Stimulated activated CD4-positive, alpha-beta T cell treated with anti-CD3 and anti-CD28 coated beads, Interleukin-1b, Interleukin-23, amount 100 ng/mL, for 24 hours (primary cell): ENCODE measurements around the gene FBXO31.
"Not testable (repeated sequence)": the region's sequence is repeated elsewhere in the genome, so short reads cannot be mapped to it uniquely, and the experiment has no call there.

ENCODE experiments used
- DNase-seq, 4 experiments: peaks; one replicate each; pipeline ENCODE4 v3.0.0-alpha.2; 2020; ENCODE audit warnings: low read depth in 4 of 4, low spot score in 1 of 4

FBXO31 gene

DNA sequence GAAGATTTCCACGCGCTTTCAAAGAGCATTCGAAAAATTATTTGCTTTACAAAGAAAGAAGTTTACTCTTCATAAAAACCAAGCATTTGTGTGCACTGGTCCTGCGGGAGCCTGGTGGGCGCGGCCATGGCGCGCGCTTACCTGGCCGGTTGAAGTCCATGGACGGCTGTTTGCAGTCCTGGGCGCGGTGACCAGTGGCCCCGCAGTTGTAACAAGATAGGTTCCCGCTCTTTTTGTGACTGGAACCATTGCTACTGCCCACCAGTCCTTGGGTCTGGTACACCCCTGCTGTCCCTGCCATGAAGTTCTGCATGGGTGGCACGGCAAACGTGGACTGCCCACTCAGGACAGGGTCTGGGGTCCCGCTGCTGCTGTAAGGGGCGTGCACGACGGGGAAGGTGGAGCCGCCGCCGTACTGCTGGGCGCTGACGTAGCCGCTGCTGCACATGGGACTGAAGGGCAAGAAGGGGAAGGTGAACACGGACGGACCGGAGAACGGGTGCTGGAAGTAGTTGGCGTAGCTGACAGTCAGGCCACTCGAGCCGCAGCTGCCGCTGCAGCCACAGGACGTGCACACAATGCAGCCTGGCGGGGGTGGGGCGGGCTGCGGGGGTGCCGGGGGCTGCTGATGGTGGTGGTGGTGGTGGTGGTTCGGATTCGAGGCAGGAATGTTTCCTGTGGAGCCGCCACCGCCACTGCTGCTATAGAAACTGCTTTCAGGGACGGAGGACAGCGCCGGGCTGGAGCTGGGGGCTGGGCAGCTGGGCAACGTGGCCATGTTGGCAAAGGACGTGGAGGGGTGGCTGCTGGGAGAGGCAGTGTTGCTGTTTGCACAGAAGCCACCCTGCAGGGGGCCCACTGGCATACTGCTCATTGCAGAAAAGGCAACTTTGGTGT, 28.0 kb upstream of the FBXO31 start:
- no peak for DNase-seq

DNA sequence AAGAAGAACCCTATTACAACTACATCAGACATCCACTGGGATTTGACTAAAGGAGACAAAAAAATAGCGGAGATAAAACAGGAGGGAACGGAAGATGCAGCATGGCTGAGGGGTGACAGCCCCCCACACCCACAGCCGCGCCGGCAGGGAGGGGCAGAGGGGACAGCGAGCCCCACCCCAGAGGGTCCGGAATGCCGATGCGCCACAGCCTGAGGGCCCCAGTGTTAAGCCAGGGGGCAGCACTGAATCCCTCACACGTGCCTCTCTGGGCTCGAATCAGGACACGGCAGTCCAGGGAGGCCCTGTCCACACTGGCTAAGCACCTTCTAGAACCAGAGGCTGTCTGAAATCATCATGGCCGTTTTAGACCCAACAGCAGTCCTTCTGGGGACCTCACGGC, 27.4 kb upstream of the FBXO31 start:
- DNase-seq, result no peak

DNA sequence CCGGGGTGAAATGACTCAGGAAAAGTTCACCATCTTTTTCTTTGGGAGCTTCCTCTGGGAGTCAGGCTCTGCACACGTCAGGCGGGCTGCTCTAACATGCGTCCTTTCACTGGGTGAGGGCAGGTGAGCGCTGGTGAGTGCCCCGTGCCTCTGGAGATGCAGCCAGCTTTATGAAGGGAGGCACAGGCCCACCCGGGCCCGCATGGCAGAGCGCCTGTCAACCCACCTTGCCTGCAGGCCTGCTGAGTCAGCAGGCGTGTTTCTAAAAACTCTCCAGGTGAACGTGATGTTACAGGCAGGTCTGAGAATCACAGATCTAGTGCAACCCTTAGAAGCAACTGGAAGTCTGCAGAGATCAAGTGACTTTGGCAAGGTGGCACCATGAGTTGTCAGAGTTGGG, 27.0 kb upstream of the FBXO31 start:
- no peak for DNase-seq

DNA sequence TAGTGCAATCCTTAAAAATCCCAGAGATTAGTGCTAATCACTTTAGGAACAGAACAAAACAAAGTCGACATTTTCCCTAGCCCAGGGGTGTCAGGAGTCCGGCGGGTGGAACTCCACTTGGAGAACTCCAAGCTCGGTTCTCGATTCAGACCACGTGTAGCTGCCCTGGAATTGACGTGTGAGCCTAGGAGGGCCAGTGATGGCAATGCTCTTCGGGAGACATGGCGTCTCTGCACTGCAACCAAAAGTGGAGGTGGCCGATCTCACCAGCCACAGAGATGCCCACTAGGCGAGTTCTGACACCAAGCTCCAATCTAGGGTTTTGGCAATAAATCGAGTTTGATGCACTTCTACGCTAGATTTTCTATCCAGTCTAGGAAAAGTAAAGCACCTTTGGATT, 26.2 kb upstream of the FBXO31 start:
- DNase-seq, result no peak

DNA sequence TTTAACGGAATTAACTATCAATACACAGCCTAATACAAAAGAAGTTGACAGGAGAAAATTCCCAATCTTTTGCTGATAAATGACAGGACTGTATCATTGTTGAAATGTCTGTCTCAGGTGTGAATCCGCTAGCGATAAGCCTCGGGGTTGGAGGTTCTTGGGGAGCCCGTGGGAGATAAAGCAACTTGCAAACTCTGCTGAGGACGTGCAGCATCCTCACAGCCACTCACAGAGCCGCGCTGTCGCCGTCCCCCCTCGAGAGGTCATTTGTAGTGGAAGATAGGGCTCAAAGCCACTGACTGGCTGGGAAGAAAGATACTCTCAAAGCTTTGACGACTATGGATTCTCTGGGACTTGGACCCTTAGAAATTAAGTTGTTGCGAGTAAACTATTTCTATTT, 25.6 kb upstream of the FBXO31 start:
- no peak for DNase-seq

DNA sequence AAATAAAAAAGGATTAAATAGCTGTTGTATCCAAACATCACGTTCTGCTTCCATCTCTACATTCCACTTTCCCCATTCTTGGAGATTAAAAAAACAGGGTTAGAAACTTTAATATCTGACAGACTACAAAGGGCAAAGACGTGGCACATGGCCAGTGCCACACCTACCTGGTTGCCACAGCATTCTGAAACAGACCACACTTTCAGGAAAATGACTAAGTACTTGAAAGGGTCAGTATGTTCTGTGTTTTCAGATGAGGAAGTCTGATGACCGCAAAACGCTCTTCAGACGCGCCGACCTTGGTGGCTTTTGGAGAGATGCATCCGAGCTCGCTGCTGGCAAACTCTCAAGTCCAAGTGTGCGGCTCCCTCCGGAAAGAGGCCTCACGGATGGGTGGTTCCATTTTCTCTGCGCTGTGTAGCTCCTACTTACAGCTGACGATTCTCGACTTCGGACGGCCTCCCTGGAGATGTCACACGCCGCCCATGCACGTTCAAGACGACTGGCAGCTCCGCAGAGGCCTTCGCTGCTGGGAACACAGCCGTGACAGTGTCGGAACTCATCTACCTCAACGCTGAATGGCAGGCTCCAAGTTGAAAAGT, 24.0 kb upstream of the FBXO31 start:
- DNase-seq, result no peak

DNA sequence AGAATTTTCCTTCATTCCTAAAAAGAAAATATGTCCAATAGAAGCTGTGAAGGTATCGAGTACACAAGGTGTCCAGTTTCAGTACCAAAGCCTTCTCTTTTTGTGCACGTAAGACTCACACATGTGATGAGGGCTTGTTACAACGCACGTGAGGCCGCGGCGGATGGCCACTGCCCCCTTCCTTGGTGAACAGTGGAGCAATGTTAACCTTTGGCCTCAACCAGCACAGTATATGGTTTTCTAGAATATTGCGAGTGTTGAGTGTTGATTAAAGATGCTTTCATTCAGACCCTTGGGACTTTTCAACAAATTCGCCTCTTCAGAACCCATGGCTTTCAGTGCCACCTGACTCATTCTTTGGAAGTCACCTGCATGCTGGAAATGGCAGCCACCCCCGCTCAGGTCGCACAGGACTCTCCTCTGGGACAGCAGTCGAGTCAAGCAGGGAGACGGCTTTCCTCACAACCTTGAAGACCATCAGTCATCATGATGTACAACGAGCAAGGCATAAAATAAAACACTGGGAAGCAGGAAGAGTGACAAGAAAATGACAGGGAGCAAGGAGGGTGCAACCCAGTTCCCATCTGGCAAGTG, 23.0 kb upstream of the FBXO31 start:
- DNase-seq, result no peak

DNA sequence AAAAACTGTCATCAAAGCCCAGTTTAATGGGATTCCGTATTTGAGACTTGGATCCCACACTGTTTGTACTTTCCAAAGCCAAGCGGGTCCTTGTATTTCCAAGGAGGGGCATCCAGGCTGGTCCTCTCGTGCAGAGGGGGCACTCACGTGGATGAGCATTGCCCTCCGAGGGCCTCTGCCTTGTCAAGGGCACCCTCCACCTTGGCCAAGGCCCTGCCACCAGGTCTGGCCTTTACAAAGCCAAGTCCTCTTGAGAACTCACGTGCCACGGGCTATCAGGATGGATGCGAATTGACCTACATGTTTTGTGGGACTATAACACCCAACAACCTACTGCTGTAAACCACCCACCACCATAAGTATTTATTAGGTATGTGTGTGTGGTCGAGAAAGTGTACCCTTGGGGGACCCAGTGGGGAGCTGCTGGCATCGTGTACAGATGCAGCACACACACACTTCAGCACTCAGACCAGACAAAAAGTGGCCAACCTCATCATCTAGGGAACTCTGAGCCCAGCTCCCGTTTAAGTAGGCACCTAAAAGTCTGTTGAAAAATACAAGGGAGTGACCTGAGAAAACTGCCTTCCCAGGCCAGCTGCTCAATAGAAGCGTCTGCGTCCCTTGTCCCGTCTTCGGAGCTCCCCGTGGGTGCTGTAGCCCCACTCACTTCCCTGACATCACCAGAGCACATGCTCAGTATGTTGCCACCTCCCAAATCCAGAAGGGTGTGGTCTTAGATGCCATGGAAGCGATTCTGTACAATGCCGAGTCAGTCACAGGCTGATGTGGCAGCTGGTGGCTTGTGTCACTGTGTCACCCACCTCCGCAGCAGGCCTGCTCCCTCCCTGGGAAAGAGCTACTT, 21.4 kb upstream of the FBXO31 start:
- DNase-seq, result no peak

DNA sequence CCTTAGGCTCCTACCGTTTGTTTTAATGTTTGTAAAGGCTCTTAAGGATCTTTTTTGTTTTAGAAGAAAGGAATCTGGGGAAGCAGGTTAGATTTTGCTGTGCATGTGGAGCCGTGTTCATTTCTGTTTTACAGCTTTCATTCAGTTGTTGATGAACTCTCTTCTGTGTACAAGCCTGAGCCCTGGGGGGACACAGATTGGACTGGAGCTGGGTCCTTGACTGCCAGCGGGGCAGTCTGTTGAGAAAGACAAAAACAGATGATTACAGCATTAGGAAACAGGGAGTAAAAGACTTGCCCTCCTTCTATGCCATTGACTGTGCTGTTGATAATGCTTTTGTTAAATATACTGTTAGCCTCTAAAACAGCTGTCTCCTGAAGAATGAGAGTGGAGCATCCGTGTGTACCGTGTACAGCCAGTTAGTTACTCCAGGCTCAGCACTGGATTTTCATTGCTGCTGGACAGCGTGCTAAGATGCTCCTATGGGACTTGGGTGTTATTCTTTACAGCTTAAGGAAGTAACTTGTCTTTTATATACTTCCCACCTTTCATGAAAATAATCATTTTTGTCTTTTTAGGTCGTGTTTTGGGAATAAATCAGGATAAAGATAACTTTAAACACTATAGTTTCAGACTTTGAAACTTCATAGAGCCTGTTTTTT, 11.7 kb upstream of the FBXO31 start:
- no peak for DNase-seq

DNA sequence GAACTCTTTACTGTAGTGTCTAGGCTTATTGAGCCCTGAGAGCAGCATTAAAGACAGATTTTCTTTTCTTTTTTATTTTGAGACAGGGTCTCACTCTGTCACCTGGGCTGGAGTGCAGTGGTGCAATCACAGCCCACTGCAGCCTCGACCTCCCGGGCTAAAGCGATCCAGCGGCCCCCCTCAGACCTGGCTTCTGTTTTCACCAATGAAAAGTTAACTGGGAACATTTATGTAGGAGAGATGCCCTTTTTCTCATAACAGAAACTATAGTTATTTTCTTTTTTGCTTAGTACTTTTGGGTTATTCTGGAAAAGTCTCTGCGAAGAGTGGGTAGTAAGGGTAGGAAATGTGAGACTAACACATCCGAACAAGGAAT, 10.1 kb upstream of the FBXO31 start:
- no peak for DNase-seq

DNA sequence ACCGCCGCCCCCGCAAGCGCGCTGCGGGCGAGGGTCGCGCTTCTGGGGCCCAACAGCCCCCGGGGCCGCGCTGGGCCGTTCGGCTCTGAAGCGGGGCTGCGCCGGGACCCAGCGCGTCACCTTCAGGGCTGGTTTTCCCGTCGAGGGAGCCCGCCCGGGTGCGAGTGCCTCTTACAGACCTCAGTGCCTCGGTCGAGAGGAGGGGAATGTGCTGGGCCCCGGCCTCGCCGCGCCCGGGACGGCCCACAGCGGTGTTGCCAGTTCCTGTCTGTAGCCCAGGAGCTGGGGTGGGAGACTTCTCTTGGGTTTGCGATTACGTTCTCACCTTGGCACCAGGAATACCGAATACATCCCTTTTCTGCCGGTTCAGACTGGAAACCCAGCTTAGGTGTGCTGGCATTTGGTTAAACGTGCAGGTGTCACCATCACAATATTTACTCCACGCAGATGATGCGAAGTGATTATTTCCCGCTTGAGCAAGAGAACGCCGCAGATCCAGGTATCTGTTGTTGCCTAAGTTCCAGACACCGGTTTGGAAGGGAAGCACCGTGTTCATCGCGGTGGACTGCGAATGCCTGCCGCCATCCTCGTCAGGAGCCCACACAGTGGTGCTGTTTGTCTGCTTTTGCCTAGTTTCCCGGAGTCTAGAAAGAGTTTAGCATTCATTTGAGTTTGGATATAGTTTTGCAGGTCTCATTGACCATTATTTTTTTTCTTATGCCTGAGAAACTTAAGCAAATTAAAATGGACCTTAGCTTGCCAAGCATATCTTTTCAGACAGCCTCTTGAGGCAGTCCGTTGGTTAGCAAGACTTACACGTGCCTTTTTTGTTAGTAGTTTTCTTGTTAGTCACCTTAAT, 9.5 kb upstream of the FBXO31 start:
- DNase-seq, result peak in 2 of 4 experiments; percentile 18 to 28

DNA sequence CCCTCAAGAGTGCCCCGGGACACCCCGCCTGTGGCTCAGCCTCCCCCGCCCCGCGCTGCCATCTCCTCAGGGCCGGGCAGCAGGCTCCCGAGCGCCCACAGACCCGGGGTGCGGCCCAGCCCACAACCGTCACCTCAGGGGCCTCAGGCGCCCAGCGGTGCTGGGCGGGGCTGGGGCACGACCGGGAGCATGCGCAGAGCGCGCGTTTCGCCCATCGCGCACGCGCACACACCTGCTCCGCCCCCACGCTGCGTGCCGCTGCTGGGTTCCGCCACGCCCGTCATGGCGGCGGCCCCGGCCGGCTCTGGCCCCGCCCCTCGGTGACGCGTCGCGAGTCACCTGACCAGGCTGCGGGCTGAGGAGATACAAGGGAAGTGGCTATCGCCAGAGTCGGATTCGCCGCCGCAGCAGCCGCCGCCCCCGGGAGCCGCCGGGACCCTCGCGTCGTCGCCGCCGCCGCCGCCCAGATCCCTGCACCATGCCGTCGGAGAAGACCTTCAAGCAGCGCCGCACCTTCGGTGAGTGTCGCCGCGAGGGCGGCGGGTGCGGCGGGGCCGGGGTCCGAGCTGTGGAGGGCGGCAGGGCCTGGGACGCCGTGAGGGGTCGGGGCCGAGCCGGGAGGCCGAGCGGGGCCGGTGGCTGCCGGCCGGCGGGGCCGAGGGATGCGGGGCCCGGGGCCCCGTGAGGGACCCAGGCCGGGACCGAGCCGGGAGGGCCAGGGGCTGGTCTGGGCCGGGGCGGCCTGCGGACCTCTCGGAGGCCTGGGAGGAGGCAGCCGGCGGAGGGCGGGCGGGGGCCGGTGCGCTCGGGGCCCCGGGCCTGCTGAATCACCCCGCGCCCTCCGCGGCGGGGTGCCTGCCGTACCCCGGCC, 8.6 kb upstream of the FBXO31 start, which contains the start of gene MAP1LC3B:
MAP1LC3B (plus strand) TSS at position 387 of the 871 bp plus-strand sequence; CDS start at position 479, 92 bp downstream.
- DNase-seq, result peak; percentile 92 to 98 (median 94)

DNA sequence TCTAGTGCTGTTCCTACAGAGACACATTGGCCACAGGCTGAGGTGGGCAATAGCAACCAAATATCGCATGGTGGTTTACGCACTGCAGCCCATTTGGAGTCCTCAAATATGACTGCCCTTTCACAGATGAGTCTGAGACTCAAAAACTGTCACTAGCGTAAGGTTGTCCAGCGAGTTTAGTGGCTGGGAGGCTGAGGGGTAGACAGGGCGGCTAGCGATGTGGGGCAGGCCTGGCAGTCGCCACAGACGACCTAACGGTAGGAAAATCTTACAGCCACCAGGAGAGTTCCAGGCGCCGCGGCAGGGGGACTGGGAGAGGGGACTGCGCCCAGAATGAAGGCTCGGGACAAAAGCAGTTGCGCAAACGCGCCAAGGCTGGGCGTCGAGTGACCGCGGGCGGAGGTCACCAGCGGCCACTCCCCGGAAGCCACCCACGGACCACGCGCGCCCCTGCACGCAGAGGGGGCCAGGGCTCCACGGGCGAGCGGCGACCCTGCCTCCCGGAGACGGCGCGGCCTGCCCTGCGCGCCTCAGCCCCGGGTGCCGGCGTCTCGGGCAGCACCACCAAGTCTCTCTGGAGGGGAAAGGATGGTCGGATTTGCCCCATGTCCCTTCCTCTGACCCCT, 7.9 kb upstream of the FBXO31 start:
- no peak for DNase-seq

DNA sequence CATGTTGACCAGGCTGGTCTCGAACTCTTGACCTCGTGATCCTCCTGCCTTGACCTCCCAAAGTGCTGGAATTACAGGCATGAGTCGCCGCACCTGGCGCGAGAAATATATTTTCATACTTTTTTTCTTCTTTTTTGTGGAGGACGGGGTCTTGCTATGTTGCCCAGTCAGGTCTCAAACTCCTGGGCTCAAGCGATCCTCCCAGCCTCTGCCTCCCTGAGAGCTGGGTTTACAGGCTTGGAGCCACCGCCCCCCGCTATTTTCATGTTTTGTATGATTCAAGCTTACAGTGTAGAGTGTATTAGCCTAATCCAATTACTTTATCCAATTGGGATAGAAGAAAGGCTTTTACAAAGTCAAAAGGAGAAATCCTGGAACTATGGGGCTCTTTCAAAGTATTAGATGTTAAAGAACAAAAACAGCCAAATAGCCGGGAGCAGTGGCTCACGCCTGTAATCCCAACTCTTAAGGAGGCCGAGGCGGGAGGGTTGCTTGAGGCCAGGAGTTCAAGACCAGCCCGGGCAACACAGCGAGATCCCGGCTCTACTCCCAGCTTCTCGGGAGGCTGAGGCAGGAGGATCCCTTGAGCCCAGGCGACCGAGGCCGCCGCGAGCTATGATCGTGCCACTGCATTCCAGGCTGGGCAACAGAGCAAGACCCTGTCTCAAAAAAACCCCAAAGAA, 7.2 kb upstream of the FBXO31 start:
- DNase-seq, result no peak

DNA sequence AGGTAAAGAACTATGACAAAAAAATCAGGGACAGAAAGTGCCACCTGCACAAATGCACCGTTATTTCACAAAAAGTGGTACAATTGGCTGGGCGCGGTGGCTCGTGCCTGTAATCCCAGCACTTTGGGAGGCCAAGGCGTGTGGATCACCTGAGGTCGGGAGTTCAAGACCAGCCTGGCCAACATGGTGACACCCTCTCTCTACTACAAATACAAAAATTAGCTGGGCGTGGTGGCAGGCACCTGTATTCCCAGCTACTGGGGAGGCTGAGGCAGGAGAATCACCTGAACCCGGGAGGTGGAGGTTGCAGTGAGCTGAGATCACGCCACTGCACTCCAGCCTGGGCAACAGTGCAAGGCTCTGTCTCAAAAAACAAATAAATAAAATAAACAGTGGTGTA, 6.3 kb upstream of the FBXO31 start:
- not testable (repeated sequence) for DNase-seq

DNA sequence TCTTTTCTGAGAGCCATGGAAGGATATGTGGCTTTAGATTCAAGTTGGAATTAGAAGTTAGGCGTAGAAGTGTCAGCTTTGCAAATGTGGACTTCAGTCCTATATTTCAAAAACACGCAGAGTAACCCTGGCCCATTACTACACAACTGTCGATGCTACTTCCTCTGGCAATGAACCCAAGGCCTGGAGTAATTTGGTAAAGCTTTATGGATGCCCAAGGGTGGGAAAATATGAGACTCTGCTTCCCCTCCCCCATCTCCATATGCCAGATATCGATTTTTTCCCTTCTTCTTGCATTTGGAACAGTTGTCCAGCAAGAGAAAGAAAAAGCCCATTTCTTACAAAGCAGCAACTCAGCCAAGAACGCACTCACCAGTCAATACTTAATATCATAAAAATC, 5.7 kb upstream of the FBXO31 start:
- DNase-seq, result no peak

DNA sequence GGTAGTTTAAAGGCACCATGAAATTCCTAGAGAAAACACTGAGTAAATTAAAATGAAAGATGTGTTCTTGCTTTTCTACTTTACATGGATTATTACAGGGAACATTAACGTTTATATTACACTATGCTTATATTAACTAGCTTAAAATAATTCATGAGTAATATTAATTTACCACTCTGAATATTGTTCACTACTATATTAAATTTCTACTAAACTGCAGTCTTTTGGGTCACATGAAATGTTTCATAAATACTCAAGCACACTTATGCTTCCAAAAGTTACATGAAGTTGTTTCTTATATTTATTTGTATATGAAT, 5.2 kb upstream of the FBXO31 start:
- DNase-seq, result no peak
